Liver (tissue), 3 donors: ENCODE data around the gene SKAP1.
A peak's percentile ranks its signal among the peaks of the same experiment; 100 is the strongest.

Experiments
- CTCF ChIP-seq: fragments of 150-350 bp; IDR thresholded peaks from 2 replicates; pipeline ENCODE4 v1.5.1; 2017; ENCODE audit warnings: improper control_type of control experiment, low read depth, low read length; ENCODE audit not compliant: missing input control
- NR2F2 ChIP-seq: IDR thresholded peaks from 2 replicates; pipeline ENCODE4 v1.6.1; 2016; ENCODE audit warnings: antibody characterized with exemption
- RAD21 ChIP-seq, 2 donors: IDR thresholded peaks; 2 replicates each; pipeline ENCODE4 v1.6.1; 2016; ENCODE audit warnings: antibody characterized with exemption in 2 of 2, mild to moderate bottlenecking in 2 of 2
- SP1 ChIP-seq: IDR thresholded peaks from 2 replicates; pipeline ENCODE4 v1.6.1; 2018; ENCODE audit warnings: antibody characterized with exemption, mild to moderate bottlenecking
- YY1 ChIP-seq: IDR thresholded peaks from 2 replicates; pipeline ENCODE4 v1.6.1; 2016; ENCODE audit warnings: antibody characterized with exemption, mild to moderate bottlenecking
- donor health status: healthy.
- donor health status: healthy.

DNA sequence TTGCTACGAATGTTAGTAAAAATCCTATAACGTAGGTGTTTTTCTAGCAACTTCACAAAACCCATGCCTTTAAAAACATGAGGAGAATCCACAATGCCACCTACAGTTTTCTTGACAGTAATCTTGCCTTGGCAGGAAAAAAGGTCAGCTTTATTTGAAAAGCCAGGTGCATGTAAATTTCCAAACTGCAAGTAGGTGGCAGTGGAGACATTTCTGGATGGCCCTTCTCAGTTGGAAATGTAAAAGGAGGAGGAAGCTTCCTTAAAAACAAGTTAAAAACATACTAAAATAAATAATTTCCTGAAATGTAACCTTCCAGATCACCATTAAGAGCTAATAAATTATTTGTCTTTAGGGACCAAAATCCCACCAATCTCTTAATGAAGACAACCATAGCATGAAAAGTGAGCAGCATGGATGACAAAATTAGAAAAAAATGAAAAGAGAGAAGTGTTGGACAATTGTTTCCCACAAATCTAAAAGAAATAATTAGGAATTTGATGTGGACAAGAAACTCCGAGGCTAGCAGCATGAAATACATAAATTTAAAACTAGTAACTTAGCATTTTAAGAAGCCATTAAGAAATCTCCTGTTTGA lies 170.2 kb downstream of the SKAP1 start:
- TF ChIP-seq NR2F2 = no peak
- peak; percentile 43 for TF ChIP-seq CTCF
- no peak for TF ChIP-seq SP1
- no peak for TF ChIP-seq YY1
- peak; percentile 66 to 68 for TF ChIP-seq RAD21 (IDR thresholded peaks at IDR 0.05)
